Dedifferentiated amniotic fluid mesenchymal stem cell (primary cell): ENCODE measurements around the gene CARD11.
A peak's percentile ranks its signal among the peaks of the same experiment; 100 is the strongest.

Source experiments
- DNase-seq: peaks from one replicate; pipeline ENCODE4 v3.0.0-alpha.2; 2016; ENCODE audit errors: extremely low spot score

CARD11 gene

DNA sequence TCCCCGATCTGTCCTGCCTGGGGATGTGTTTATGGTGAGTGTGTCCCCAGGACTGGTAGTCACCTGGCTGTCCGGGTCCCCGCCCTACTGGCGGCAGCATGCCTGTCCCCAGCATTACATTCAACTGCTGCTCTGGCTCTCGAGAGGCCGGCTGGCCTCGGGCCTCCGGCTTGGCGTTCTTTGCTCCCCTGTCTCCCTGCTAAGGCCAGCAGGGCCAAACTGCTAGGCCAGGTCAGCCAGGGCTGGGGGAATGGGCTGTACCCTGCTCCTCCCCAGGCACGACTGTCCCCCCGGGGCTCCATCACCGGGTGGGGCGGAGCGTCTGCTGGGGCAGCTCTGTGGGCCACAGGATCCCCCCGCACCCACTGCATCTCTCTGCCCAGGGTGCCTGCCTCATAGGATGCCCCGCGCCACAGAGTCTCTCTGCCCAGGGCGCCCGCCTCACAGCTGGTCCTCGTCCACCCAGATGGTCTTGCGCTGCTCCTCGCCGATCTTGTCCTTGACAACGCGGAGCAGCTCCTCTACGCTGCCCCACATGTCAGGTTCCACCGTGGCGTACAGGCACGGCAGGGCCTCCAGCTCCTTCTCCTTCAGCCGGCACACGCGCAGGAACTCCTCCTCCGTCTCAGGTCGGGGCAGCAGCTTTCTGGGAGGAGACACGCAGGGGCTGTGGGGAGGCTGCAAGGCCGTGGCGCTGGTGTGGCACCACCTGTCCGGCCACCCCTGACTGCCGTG lies 137.3 kb downstream of the CARD11 start:
- no peak for DNase-seq

- no peak for DNase-seq
Observed at GRCh38 chr7:2905500-2905899, 138.2 kb downstream of the CARD11 start.

DNA sequence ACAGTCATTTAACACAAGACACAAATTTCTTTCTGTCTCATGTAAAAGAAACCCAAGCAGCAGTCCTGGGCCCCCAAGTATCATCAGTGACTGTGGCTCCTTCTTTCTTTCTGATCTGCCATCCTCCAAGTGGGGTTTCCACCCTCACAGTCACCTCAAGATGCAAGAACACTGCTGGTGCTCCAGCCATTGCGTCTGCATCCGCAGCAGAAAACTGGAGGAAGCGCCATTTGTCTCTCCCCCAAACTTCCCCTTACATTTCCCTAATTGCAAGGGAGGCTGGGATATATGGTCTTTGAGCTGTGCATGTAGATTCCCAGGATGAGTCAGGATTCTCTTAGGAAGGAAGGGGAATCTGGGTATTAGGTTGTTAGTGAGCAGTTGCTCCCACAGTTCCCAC lies 138.6 kb downstream of the CARD11 start:
- DNase-seq: no peak

GRCh38 chr7:2904202-2904601 lies 139.5 kb downstream of the CARD11 start:
- no peak for DNase-seq

DNA sequence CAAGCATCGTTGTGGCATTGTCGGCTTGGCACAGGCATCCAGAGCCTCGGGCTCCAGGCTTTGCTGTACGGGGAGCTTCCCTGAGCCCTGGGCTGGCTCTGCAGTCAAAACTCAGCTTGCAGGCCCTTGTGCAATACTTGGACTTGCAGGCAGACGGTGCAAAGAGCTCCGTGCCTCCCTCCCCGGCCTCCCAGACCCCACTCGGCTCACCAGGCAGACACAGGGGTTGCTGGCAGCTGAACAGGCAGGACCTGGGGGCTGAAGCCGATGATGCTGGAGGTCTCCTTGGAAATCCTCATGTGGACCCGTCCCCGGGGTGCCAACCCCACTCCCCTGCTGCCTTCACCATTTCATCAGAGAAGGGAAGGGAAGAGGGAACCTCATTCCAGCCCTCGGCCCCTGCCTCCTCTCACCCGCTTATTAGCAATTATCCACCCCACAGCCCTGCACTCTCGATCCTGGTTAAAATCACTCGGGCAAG lies 139.9 kb downstream of the CARD11 start:
- no peak for DNase-seq

GRCh38 chr7:2897023-2897422 lies 146.6 kb downstream of the CARD11 start:
- DNase-seq: no peak

DNA sequence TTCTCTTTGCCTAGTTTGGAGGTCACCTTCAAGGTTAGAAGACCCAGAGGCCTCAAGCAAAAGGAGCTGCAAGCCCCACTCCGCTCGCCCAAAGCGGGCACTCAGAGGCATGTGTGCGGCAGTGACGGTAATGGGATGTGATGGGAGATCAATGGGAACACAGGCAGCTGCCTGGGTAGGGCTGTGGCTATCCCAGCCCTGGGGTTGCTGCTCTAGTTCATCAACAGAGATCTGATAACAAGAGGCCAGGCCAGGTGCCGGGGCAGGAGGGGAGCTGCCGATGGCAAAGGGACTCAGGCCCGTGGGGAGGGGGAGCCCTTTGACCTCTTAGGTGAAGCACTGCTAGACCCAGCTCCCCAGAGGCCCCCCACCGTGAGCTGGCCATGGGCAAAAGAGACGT lies 147.5 kb downstream of the CARD11 start:
- no peak for DNase-seq

DNA sequence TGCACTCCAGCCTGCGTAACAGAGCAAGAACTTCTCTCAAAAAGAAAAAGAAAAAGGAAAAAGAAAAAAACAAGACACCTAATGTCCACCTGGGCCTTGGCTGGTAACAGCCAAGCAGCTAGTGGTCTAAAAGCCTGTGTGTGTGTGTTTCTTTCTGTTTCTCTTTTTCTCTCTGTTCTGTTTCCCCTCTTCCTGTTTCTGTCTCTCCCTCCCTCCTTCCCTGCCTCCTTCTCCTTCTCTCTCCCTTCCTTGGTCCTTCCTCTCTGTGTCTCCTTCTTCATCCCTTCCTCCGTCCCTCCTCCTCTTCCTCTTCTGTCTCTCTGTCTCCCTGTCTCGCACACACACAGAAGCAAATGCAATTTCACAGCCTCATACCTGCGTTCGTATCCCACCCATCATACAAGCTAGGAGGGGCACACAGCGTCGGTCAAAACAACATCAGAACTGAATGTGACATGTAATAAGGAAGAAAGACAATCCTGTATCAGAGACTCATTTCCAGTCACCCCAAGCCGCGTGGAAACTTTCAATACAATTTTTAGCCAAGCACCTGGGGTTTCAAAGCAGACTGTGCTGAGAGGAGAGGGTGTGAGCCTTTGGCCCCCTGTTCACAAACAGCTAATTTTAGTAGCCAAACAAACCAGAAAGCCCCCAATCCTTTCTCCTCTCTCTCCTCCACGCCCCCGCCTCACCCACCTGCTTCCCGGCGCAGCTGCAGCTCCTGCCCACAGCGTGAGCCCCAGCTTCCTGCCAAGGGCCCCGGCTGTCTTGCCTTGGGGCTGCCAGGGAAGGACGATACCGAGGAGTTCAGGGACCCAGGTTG lies 149.3 kb downstream of the CARD11 start:
- no peak for DNase-seq

GRCh38 chr7:2893411-2893861 lies 150.2 kb downstream of the CARD11 start:
- no peak for DNase-seq

DNA sequence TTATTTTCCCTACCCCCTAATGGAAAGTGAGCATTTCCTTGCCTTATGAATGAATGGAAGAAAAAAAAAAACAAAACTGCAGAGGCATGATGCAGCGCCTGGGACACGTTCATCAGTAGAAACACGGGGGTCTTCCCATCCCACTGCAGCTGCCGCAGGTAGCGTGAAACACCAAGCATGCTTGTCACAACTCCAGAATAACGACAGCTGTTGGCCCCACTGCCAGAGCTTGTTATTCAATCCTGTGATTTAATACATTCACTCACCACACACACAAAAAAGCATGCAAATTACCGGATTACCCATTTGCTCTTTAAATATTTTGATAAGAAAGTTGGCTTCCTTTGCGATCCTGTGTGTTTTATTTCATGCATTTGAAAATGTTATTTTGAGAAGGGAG lies 151.1 kb downstream of the CARD11 start:
- DNase-seq: no peak

- no peak for DNase-seq
Observed at GRCh38 chr7:2887816-2888215, 155.9 kb downstream of the CARD11 start.

DNA sequence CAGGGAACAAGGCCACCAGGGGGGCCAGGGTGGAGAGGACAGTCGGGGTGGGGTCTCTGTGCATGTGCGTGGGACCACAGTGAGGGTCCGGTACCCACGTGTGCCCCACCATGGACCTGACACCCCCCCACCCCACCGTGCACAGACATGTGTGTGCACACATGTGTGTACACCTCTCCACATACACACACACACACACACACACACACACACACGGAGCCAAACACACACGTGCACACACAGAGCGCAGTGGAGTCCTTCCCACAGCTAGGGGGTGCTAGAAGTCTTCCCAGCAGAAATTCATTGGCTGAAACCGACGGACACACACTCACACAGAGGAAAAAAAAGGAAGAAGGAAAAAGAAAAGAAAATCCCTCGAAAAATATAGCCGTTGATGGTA lies 156.8 kb downstream of the CARD11 start:
- DNase-seq: peak; percentile 76

GRCh38 chr7:2886391-2886790 lies 157.3 kb downstream of the CARD11 start:
- no peak for DNase-seq

DNA sequence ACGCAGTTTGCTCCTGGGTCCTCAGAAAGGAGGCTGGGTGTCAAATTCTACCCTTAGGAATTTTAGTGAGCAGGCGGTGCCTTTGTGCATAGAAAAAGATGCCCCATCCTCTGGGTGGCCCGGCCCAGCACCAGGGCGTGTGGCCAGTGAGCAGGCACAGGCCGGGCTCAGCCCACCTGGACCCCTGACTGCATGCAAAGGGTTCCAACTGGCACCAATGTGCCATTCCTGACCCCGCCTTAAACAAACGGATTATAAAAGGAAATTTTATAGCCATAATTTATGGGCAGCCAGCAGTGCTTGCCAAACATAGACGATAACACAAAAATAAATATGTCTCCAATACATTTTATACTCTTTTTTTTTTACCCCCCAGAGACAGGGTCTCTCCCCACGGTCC lies 159.5 kb downstream of the CARD11 start:
- DNase-seq: no peak

- DNase-seq: no peak
Observed at GRCh38 chr7:2883101-2883500, 160.6 kb downstream of the CARD11 start.

- no peak for DNase-seq
Observed at GRCh38 chr7:2882111-2882510, 161.6 kb downstream of the CARD11 start.

GRCh38 chr7:2880874-2881533 lies 162.7 kb downstream of the CARD11 start:
- DNase-seq: no peak

GRCh38 chr7:2880051-2880450 lies 163.6 kb downstream of the CARD11 start:
- DNase-seq: no peak

DNA sequence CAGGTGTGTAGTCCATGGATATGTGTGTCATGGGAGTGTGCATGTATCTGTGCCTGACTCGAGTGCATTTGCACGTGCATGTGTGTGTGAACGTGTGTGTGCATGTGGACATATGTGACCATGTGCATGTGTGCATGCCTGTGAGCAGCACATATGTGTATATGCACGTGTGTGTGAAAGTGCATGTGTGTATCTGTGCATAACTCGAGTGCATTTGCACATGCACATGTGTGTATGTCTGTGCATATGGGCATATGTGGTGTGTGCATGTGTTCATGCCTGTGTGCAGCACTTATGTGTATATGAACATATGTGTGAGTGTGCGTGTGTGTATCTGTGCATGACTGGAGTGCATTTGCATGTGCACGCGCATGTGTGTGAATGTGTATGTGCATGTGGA lies 164.3 kb downstream of the CARD11 start:
- DNase-seq: no peak

GRCh38 chr7:2878306-2878705 lies 165.4 kb downstream of the CARD11 start:
- no peak for DNase-seq

DNA sequence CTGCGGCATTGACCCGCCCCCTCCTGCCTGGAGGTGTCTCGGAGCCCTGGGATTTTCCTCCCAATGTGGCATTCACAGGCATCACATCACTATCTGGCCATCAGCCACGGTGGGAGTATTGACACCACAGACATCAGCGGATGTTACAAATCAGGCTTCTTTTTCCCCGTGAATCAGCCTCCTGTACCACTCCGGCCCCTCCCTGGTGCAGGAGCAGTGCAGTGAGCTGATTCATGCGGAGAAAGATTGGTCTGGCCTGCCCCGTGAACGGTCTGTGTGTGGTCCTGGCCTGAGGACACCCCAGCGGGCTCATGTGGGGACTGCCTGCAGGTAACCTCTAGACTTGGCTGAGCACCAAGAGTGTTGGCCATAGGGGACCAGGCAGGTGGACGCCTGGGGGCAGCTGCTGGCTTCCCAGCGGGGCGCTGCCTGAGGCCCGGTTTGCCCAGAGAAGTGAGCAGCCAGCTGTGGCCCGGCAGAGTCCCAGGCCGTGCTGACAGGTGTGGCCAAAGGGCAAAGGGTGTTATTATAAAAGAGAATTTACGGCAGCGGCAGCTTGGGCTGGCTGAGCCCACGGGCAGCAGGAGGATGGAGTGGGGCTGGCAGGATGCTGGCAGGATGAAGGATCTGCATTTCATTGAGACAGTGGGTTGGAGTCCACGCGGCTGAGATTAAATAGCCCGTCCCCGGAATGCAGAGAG lies 167.5 kb downstream of the CARD11 start:
- DNase-seq: no peak
